Measurements from ENCODE around the gene SMIM28. TPM values are rescaled to one million over a fixed set of nuclear protein-coding genes. Genes with fewer than 3 reads are reported as not detected.

The SMIM28 gene
- total and polyA plus RNA-seq, 2 of the 4 experiments (the other 2 are of a cell fraction) = not detected

DNA sequence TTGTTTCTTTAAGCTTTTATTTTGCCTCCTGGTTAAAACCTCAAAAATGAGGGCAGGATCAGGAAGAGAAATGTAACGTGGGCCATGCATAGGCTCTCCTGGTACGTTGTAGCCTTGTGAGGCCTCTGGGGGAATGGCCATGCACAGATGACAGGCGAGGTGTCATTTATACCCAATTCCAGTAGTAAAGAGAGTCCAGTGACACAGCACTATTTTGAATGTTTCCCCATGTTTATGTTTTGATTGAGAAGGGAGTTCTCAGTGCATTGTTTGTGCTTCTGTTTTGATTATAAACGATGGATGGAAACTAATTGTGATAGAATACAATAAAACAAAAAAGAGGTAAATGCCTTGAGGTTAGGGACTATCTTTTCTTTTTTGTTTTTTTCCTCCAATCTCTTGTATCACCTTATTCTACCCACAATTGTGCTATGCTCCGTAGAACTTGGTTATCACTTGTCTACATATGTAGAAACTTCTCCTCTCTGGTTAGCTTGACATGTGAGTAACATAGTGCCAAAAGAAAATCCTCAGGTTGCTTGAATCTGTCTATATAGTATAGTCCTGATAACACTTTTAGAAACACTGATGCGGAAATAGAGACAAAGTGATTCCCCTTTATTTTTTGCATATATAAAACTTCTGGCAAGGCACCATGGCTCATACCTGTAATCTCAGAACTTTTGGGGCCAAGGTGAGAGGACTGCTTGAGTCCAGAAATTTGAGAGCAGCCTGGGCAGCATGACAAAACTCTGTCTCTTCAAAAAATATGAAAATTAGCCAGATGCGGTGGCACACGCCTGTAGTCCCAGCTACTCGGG, 6.9 kb upstream of the SMIM28 start:
- no peak overlapping the region for H3K9ac ChIP-seq (ENCODE audit: low read depth, low read length)
- ATAC-seq (ENCODE audit: low read depth) = no peak
- H3K56ac ChIP-seq (ENCODE audit: extremely low read depth, insufficient read depth, low read length) = no peak overlapping the region
- no peak overlapping the region for H4K5ac ChIP-seq (ENCODE audit: low read depth, low read length)
- H2BK120ac ChIP-seq (ENCODE audit: low read depth, low read length) = no peak overlapping the region
- no peak overlapping the region for H2AK9ac ChIP-seq (replicated peaks; ENCODE audit: low read depth, low read length, poor library complexity)
- no peak overlapping the region for H3K4me3 ChIP-seq (ENCODE audit: insufficient read depth, low read depth, low read length)
- H4K8ac ChIP-seq (ENCODE audit: low read depth in 2 of 2, low read length in 2 of 2) = no peak overlapping the region
- TF ChIP-seq CEBPB (IDR thresholded peaks at IDR 0.05; ENCODE audit: low read depth, low read length) (no peak), FOS (IDR thresholded peaks at IDR 0.05; ENCODE audit: low read depth, low read length) (no peak), MAFK (IDR thresholded peaks at IDR 0.05; ENCODE audit: low read depth, low read length) (no peak), BHLHE40 (IDR thresholded peaks at IDR 0.05; ENCODE audit: low read depth, low read length) (no peak), SMC3 (IDR thresholded peaks at IDR 0.05; ENCODE audit: low read depth, low read length) (no peak), NFE2L2 (IDR thresholded peaks at IDR 0.05; ENCODE audit: low read depth, low read length) (no peak), RAD21 (IDR thresholded peaks at IDR 0.05; ENCODE audit: low read length) (no peak), RFX5 (IDR thresholded peaks at IDR 0.05; ENCODE audit: low read depth, low read length) (no peak), CHD1 (IDR thresholded peaks at IDR 0.05; ENCODE audit: low read depth, low read length) (no peak), RCOR1 (IDR thresholded peaks at IDR 0.05; ENCODE audit: insufficient replicate concordance, low read length) (no peak), POLR2A (IDR thresholded peaks at IDR 0.05; ENCODE audit: low read depth, low read length) (no peak)
- TF ChIP-seq, protein P1, sequence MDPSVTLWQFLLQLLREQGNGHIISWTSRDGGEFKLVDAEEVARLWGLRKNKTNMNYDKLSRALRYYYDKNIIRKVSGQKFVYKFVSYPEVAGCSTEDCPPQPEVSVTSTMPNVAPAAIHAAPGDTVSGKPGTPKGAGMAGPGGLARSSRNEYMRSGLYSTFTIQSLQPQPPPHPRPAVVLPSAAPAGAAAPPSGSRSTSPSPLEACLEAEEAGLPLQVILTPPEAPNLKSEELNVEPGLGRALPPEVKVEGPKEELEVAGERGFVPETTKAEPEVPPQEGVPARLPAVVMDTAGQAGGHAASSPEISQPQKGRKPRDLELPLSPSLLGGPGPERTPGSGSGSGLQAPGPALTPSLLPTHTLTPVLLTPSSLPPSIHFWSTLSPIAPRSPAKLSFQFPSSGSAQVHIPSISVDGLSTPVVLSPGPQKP (IDR thresholded peaks at IDR 0.05; ENCODE audit: borderline replicate concordance, low read depth, low read length) = no peak
- TF ChIP-seq, protein P2, sequence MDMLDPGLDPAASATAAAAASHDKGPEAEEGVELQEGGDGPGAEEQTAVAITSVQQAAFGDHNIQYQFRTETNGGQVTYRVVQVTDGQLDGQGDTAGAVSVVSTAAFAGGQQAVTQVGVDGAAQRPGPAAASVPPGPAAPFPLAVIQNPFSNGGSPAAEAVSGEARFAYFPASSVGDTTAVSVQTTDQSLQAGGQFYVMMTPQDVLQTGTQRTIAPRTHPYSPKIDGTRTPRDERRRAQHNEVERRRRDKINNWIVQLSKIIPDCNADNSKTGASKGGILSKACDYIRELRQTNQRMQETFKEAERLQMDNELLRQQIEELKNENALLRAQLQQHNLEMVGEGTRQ (IDR thresholded peaks at IDR 0.05; ENCODE audit: low read depth, low read length) = no peak
- TF ChIP-seq, protein P3, sequence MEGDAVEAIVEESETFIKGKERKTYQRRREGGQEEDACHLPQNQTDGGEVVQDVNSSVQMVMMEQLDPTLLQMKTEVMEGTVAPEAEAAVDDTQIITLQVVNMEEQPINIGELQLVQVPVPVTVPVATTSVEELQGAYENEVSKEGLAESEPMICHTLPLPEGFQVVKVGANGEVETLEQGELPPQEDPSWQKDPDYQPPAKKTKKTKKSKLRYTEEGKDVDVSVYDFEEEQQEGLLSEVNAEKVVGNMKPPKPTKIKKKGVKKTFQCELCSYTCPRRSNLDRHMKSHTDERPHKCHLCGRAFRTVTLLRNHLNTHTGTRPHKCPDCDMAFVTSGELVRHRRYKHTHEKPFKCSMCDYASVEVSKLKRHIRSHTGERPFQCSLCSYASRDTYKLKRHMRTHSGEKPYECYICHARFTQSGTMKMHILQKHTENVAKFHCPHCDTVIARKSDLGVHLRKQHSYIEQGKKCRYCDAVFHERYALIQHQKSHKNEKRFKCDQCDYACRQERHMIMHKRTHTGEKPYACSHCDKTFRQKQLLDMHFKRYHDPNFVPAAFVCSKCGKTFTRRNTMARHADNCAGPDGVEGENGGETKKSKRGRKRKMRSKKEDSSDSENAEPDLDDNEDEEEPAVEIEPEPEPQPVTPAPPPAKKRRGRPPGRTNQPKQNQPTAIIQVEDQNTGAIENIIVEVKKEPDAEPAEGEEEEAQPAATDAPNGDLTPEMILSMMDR (conservative IDR thresholded peaks at IDR 0.05; ENCODE audit: low read depth, low read length) = no peak
- DNase-seq = no peak
- CTCF ChIA-PET = no interaction called here
- H3K9me3 ChIP-seq (ENCODE audit: control insufficient read depth, insufficient read depth, low read length) = no peaks in the 10 kb centered on the region
- H2BK20ac ChIP-seq (ENCODE audit: low read depth, low read length) = no peak overlapping the region
- no peak overlapping the region for H3K23ac ChIP-seq (ENCODE audit: low read depth, low read length)
- H4K91ac ChIP-seq (ENCODE audit: insufficient read depth, low read depth, low read length) = no peak overlapping the region
- no peak overlapping the region for H2AFZ ChIP-seq (replicated peaks; ENCODE audit: low read length, poor library complexity)
- H3K27ac ChIP-seq (ENCODE audit: insufficient read depth, low read length) = no peak overlapping the region
- in situ Hi-C loops (cut with MboI; ENCODE audit: low sequenced_read_pairs) (no loop called here), dilution Hi-C loops (cut with HindIII; ENCODE audit: low sequenced_read_pairs, unreplicated experiment) (no loop called here), intact Hi-C loops (cut with micrococcal nuclease) (no loop called here)
- no peaks in the 10 kb centered on the region for H4K20me1 ChIP-seq (ENCODE audit: insufficient read depth, low read length)
- WGBS, 2 experiments (ENCODE audit: extremely low coverage in 2 of 2, insufficient read length in 1 of 2) = 30% methylated on average over 2 of the region's 9 CpGs; no CpG with 5 or more reads in 1 of the 2 experiments
- no peaks in the 10 kb centered on the region for H3K36me3 ChIP-seq (ENCODE audit: control insufficient read depth, insufficient read depth, low read length)
- POLR2A ChIA-PET (ENCODE audit: unreplicated experiment) = no interaction called here
- H3K4me1 ChIP-seq (ENCODE audit: control insufficient read depth, insufficient read depth, low read length) = no peaks in the 10 kb centered on the region
- no peak overlapping the region for H3K18ac ChIP-seq (ENCODE audit: low read depth, low read length)
- no peaks in the 10 kb centered on the region for H3K9me1 ChIP-seq (ENCODE audit: insufficient read depth, low read length)
- H3K4me2 ChIP-seq (ENCODE audit: low read depth, low read length) = no peak overlapping the region
- H3K79me1 ChIP-seq (ENCODE audit: low read depth in 1 of 2, low read length in 2 of 2) = no peaks in the 10 kb centered on the region
- H2AK5ac ChIP-seq (ENCODE audit: low read depth, low read length) = no peak overlapping the region
- H3K4ac ChIP-seq (ENCODE audit: low read depth, low read length) = no peak overlapping the region
- H3K27me3 ChIP-seq (ENCODE audit: control insufficient read depth, insufficient read depth, low read length) = peaks cover 2% of the 10 kb centered on the region; the same call in 1 of the 2 replicates
- no peak overlapping the region for H2BK15ac ChIP-seq (ENCODE audit: low read depth, low read length)
- H3K14ac ChIP-seq (replicated peaks; ENCODE audit: low read depth, low read length) = no peak overlapping the region
- no peak overlapping the region for H2BK5ac ChIP-seq (ENCODE audit: low read depth, low read length, poor library complexity, severe bottlenecking)
- BruUV-seq (replicated peaks) = no TSS peak
